Neural cell (in vitro differentiated cells): Measurements from ENCODE around the gene CHRM4.

Source experiments
- POLR2AphosphoS5 ChIP-seq: IDR thresholded peaks from 2 replicates; pipeline ENCODE4 v1.6.1; 2012
- TF ChIP-seq, protein P1 (sequence below): fragments of 450-650 bp; IDR thresholded peaks from 2 replicates; pipeline ENCODE4 v1.5.1; 2014; ENCODE audit warnings: antibody characterized with exemption, mild to moderate bottlenecking, moderate library complexity; ENCODE audit not compliant: poor library complexity, severe bottlenecking

DNA sequence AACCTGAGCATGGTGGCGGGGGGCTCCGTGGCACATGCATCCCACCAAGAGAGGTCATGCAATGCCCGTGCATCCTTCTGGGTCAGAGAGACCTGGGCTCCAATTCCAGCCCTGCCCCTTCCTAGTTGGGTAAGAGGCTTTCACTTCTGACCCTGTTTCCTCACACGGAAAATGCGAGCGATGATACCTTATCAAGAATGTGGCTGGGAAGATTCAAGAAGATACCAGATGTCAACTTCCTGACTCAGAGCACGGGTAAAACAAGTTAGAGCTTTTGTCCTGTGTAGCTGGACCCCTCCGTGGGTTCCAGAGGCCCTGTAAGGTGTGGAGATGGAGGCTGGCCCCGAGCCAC is 53.0 kb downstream of the CHRM4 start:
- TF ChIP-seq, protein P1, sequence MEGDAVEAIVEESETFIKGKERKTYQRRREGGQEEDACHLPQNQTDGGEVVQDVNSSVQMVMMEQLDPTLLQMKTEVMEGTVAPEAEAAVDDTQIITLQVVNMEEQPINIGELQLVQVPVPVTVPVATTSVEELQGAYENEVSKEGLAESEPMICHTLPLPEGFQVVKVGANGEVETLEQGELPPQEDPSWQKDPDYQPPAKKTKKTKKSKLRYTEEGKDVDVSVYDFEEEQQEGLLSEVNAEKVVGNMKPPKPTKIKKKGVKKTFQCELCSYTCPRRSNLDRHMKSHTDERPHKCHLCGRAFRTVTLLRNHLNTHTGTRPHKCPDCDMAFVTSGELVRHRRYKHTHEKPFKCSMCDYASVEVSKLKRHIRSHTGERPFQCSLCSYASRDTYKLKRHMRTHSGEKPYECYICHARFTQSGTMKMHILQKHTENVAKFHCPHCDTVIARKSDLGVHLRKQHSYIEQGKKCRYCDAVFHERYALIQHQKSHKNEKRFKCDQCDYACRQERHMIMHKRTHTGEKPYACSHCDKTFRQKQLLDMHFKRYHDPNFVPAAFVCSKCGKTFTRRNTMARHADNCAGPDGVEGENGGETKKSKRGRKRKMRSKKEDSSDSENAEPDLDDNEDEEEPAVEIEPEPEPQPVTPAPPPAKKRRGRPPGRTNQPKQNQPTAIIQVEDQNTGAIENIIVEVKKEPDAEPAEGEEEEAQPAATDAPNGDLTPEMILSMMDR, result no peak
- TF ChIP-seq POLR2AphosphoS5, result no peak
